WTC11 (cell line): Measurements from ENCODE around the gene TMEM63B. TPM values are rescaled to one million over a fixed set of nuclear protein-coding genes. Genes with fewer than 3 reads are reported as not detected.

Experiments
- ATAC-seq: fragments of 200-7000 bp; cut with Tn5 transposase; 2 replicates; pipeline ENCODE4 v1.10.0; 2021; ENCODE audit warnings: mild to moderate bottlenecking, moderate library complexity
- CTCF ChIA-PET: fragments of 300-600 bp; sonication (Branson Sonifier 250); formaldehyde crosslinking; loops from one replicate; lab custom pipeline; 2021; ENCODE audit warnings: antibody characterized with exemption; lab: Charles Lee
- POLR2A ChIA-PET: fragments of 350-600 bp; sonication (Branson Sonifier 250); formaldehyde crosslinking; loops from one replicate; lab custom pipeline; 2021; ENCODE audit warnings: antibody characterized with exemption; lab: Charles Lee
- DNase-seq: peaks from one replicate; pipeline ENCODE4 v3.0.0; 2021; ENCODE audit warnings: low spot score
- H3K27ac Mint-ChIP-seq: 2 replicates; pipeline ENCODE4 v1.8.0; 2021; ENCODE audit warnings: mixed read lengths
- H3K27me3 Mint-ChIP-seq: 2 replicates; pipeline ENCODE4 v1.8.0; 2021; ENCODE audit warnings: low read depth, mild to moderate bottlenecking, moderate library complexity, mixed read lengths
- H3K36me3 Mint-ChIP-seq: 2 replicates; pipeline ENCODE4 v1.8.0; 2021; ENCODE audit warnings: mixed read lengths
- H3K4me1 Mint-ChIP-seq: 2 replicates; pipeline ENCODE4 v1.8.0; 2022; ENCODE audit warnings: mixed read lengths
- H3K4me3 Mint-ChIP-seq: 2 replicates; pipeline ENCODE4 v1.8.0; 2021; ENCODE audit warnings: mild to moderate bottlenecking, moderate library complexity, mixed read lengths
- H3K9me3 Mint-ChIP-seq: 2 replicates; pipeline ENCODE4 v1.8.0; 2021; ENCODE audit warnings: mixed read lengths
- ATF6 ChIP-seq: sonication (generic); formaldehyde crosslinking; IDR thresholded peaks from 2 replicates; pipeline ENCODE4 v1.8.1; 2023; ENCODE audit warnings: mild to moderate bottlenecking, missing genetic modification reagents
- CBFB ChIP-seq: sonication (generic); formaldehyde crosslinking; IDR thresholded peaks from 2 replicates; pipeline ENCODE4 v1.8.1; 2022; ENCODE audit warnings: mild to moderate bottlenecking, low read depth, missing genetic modification reagents
- CDX4 ChIP-seq: fragments of 250-450 bp; sonication (Bioruptor Pico); IDR thresholded peaks from 2 replicates; pipeline ENCODE4 v1.9.0; 2021; ENCODE audit warnings: moderate library complexity, mild to moderate bottlenecking, inconsistent platforms, borderline replicate concordance
- CREM ChIP-seq: sonication (generic); formaldehyde crosslinking; IDR thresholded peaks from 2 replicates; pipeline ENCODE4 v1.8.1; 2022; ENCODE audit warnings: mild to moderate bottlenecking, missing genetic modification reagents, moderate library complexity
- FOXP4 ChIP-seq: sonication (generic); formaldehyde crosslinking; IDR thresholded peaks from 2 replicates; pipeline ENCODE4 v1.8.0; 2022; ENCODE audit warnings: mild to moderate bottlenecking, missing genetic modification reagents
- JUN ChIP-seq: sonication (generic); formaldehyde crosslinking; IDR thresholded peaks from 2 replicates; pipeline ENCODE4 v1.8.0; 2023; ENCODE audit warnings: mild to moderate bottlenecking, missing genetic modification reagents
- NFE2L1 ChIP-seq: sonication (generic); formaldehyde crosslinking; IDR thresholded peaks from 2 replicates; pipeline ENCODE4 v1.8.1; 2023; ENCODE audit warnings: missing genetic modification reagents
- NR1H2 ChIP-seq: sonication (generic); formaldehyde crosslinking; IDR thresholded peaks from 2 replicates; pipeline ENCODE4 v1.9.0; 2021; ENCODE audit warnings: mild to moderate bottlenecking, moderate library complexity, missing genetic modification reagents
- NR3C1 ChIP-seq: sonication (generic); formaldehyde crosslinking; conservative IDR thresholded peaks from 2 replicates; pipeline ENCODE4 v1.8.1; 2023; ENCODE audit warnings: low read depth, mild to moderate bottlenecking, missing genetic modification reagents
- SOX15 ChIP-seq: fragments of 250-450 bp; sonication (Bioruptor Pico); IDR thresholded peaks from 2 replicates; pipeline ENCODE4 v1.9.0; 2021; ENCODE audit warnings: mild to moderate bottlenecking
- TEAD4 ChIP-seq: sonication (generic); formaldehyde crosslinking; IDR thresholded peaks from 2 replicates; pipeline ENCODE4 v1.8.0; 2022; ENCODE audit warnings: mild to moderate bottlenecking, missing genetic modification reagents
- ZNF121 ChIP-seq: sonication (generic); formaldehyde crosslinking; IDR thresholded peaks from 2 replicates; pipeline ENCODE4 v1.8.0; 2023; ENCODE audit warnings: missing genetic modification reagents
- ZNF219 ChIP-seq: sonication (generic); formaldehyde crosslinking; IDR thresholded peaks from 2 replicates; pipeline ENCODE4 v1.8.0; 2023; ENCODE audit warnings: missing genetic modification reagents, mild to moderate bottlenecking, borderline replicate concordance
- ZNF263 ChIP-seq: sonication (generic); formaldehyde crosslinking; IDR thresholded peaks from 2 replicates; pipeline ENCODE4 v1.8.1; 2022; ENCODE audit warnings: low read depth, mild to moderate bottlenecking, moderate library complexity, missing genetic modification reagents
- ZNF317 ChIP-seq: sonication (generic); formaldehyde crosslinking; IDR thresholded peaks from 2 replicates; pipeline ENCODE4 v1.8.1; 2023; ENCODE audit warnings: low read depth, mild to moderate bottlenecking, moderate library complexity, missing genetic modification reagents, borderline replicate concordance
- ZNF416 ChIP-seq: fragments of 250-450 bp; sonication (Bioruptor Pico); IDR thresholded peaks from 2 replicates; pipeline ENCODE4 v1.9.0; 2021; ENCODE audit warnings: mild to moderate bottlenecking, inconsistent platforms
- ZNF425 ChIP-seq: fragments of 250-450 bp; sonication (Bioruptor Pico); conservative IDR thresholded peaks from 2 replicates; pipeline ENCODE4 v1.9.0; 2021; ENCODE audit warnings: mild to moderate bottlenecking
- ZSCAN18 ChIP-seq: fragments of 250-450 bp; sonication (Bioruptor Pico); IDR thresholded peaks from 2 replicates; pipeline ENCODE4 v2.1.2; 2022; ENCODE audit warnings: mild to moderate bottlenecking, moderate library complexity
- total RNA-seq: library from RNA; stranded (reverse); gene quantifications from 3 replicates; pipeline ENCODE4 v1.2.3, GENCODE V29; 2021
- TF ChIP-seq, protein P1 (sequence below): fragments of 250-450 bp; sonication (Bioruptor Pico); IDR thresholded peaks from 2 replicates; pipeline ENCODE4 v1.8.0; 2021; ENCODE audit warnings: mild to moderate bottlenecking
- TF ChIP-seq, protein P2 (sequence below): sonication (generic); formaldehyde crosslinking; IDR thresholded peaks from 2 replicates; pipeline ENCODE4 v1.8.1; 2023; ENCODE audit warnings: mild to moderate bottlenecking, missing genetic modification reagents, moderate library complexity
- TF ChIP-seq, protein P3 (sequence below): sonication (generic); formaldehyde crosslinking; IDR thresholded peaks from 2 replicates; pipeline ENCODE4 v1.8.1; 2022; ENCODE audit warnings: missing genetic modification reagents, borderline replicate concordance

TMEM63B gene
- total RNA-seq, 1 experiment from 2014 or later = 72.8 TPM

GRCh38 chr6:44091981-44092884 lies 35.1 kb upstream of the TMEM63B start:
- ChIA-PET POLR2A (no interaction called here), CTCF (interaction anchor here (3.7 kb wide), 1 partner anchor 13 kb away, joined by 12 read pairs; no protein-coding TSS in a partner anchor)
- TF ChIP-seq ZNF317 (CRISPR knock-in tag) (no peak), NR1H2 (CRISPR knock-in tag) (no peak), CBFB (CRISPR knock-in tag) (no peak), JUN (CRISPR knock-in tag) (no peak), ZSCAN18 (CRISPR knock-in tag) (no peak), ZNF416 (CRISPR knock-in tag) (no peak), NFE2L1 (CRISPR knock-in tag) (no peak), SOX15 (CRISPR knock-in tag) (no peak), ZNF425 (no peak)
- DNase-seq = no peak
- no peak overlapping the region for H3K4me3 Mint-ChIP-seq
- no peaks in the 10 kb centered on the region for H3K9me3 Mint-ChIP-seq
- no peak overlapping the region for H3K27ac Mint-ChIP-seq
- H3K27me3 Mint-ChIP-seq = no peaks in the 10 kb centered on the region; the same call in 1 of the 2 replicates
- ATAC-seq = no peak
- H3K36me3 Mint-ChIP-seq = peaks cover 4% of the 10 kb centered on the region; the same call in 1 of the 2 replicates
- no peaks in the 10 kb centered on the region for H3K4me1 Mint-ChIP-seq

DNA sequence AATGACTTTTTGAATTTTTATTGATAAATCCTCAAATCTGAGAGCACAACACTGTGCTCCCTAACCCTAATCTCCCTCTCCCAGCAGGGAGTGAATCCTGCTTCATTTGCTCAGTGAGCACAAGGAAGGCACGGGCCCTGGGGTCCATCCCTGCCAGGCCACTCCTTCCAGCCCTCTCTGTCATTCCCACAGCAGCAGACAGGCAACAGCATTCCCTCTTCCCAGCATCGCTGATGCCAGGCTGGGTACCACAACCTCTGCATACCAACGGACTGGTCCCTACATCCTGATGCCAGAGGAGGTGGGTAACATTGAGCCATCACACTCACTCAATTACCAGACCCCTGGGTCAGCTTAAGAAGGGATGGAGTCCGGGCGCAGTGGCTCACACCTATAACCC lies 34.3 kb upstream of the TMEM63B start:
- Mint-ChIP-seq H3K4me3 (no peak overlapping the region), H3K4me1 (no peaks in the 10 kb centered on the region), H3K27me3 (no peaks in the 10 kb centered on the region; the same call in 1 of the 2 replicates), H3K36me3 (peaks cover 4% of the 10 kb centered on the region; the same call in 1 of the 2 replicates), H3K27ac (no peak overlapping the region), H3K9me3 (no peaks in the 10 kb centered on the region)
- DNase-seq (no peak), ATAC-seq (no peak)
- ChIA-PET CTCF (interaction anchor here (0.6 to 3.7 kb wide), 2 partner anchors 14 to 76 kb away, joined by 3 to 12 read pairs; no protein-coding TSS in a partner anchor), POLR2A (interaction anchor here (0.7 kb wide), 1 partner anchor 601 kb away, joined by 4 read pairs; no protein-coding TSS in a partner anchor)
- no peak for TF ChIP-seq ZNF121 (CRISPR knock-in tag)
- TF ChIP-seq FOXP4 (CRISPR knock-in tag) = no peak
- TF ChIP-seq TEAD4 (CRISPR knock-in tag) = no peak
- TF ChIP-seq, protein P1, sequence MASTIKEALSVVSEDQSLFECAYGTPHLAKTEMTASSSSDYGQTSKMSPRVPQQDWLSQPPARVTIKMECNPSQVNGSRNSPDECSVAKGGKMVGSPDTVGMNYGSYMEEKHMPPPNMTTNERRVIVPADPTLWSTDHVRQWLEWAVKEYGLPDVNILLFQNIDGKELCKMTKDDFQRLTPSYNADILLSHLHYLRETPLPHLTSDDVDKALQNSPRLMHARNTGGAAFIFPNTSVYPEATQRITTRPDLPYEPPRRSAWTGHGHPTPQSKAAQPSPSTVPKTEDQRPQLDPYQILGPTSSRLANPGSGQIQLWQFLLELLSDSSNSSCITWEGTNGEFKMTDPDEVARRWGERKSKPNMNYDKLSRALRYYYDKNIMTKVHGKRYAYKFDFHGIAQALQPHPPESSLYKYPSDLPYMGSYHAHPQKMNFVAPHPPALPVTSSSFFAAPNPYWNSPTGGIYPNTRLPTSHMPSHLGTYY = no peak
- TF ChIP-seq ZNF219 (CRISPR knock-in tag) = no peak
- TF ChIP-seq ZNF416 (CRISPR knock-in tag) = no peak
- no peak for TF ChIP-seq CDX4 (CRISPR knock-in tag)
- no peak for TF ChIP-seq ZNF263
- TF ChIP-seq, protein P2, sequence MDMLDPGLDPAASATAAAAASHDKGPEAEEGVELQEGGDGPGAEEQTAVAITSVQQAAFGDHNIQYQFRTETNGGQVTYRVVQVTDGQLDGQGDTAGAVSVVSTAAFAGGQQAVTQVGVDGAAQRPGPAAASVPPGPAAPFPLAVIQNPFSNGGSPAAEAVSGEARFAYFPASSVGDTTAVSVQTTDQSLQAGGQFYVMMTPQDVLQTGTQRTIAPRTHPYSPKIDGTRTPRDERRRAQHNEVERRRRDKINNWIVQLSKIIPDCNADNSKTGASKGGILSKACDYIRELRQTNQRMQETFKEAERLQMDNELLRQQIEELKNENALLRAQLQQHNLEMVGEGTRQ (CRISPR knock-in tag) = no peak
- TF ChIP-seq ATF6 (CRISPR knock-in tag) = no peak
- TF ChIP-seq, protein P3, sequence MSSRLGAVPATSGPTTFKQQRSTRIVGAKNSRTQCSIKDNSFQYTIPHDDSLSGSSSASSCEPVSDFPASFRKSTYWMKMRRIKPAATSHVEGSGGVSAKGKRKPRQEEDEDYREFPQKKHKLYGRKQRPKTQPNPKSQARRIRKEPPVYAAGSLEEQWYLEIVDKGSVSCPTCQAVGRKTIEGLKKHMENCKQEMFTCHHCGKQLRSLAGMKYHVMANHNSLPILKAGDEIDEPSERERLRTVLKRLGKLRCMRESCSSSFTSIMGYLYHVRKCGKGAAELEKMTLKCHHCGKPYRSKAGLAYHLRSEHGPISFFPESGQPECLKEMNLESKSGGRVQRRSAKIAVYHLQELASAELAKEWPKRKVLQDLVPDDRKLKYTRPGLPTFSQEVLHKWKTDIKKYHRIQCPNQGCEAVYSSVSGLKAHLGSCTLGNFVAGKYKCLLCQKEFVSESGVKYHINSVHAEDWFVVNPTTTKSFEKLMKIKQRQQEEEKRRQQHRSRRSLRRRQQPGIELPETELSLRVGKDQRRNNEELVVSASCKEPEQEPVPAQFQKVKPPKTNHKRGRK (CRISPR knock-in tag) = no peak
- TF ChIP-seq CREM = no peak
- no peak for TF ChIP-seq NR3C1 (CRISPR knock-in tag)
